Kidney (tissue), 14 donors: ENCODE results near the gene SYNPO2. TPM values are rescaled to one million over a fixed set of nuclear protein-coding genes. Genes with fewer than 3 reads are reported as not detected.

Experiments used
- DNase-seq, 5 donors: peaks; one replicate each; pipeline ENCODE4 v3.0.0-alpha.2; 2013 to 2020
- FAIRE-seq: peaks from 2 replicates; lab custom pipeline; 2012; peaks lifted over from hg19 to GRCh38; lab: Jason Lieb, UNC
- H3K27ac ChIP-seq, 2 donors: one replicate each; pipeline ENCODE4 v1.7.0; 2013; ENCODE audit warnings: low read depth in 2 of 2, low read length in 2 of 2, inconsistent platforms in 1 of 2
- H3K27me3 ChIP-seq: one replicate; pipeline ENCODE4 v1.7.1; 2013; ENCODE audit warnings: low read length, inconsistent platforms; ENCODE audit not compliant: control insufficient read depth, insufficient read depth
- H3K36me3 ChIP-seq, 3 donors: one replicate each; pipeline versions ENCODE4 v1.7.0 to v1.7.1; 2013; ENCODE audit warnings: low read length in 3 of 3, control low read depth in 1 of 3, inconsistent platforms in 1 of 3; ENCODE audit not compliant: insufficient read depth in 3 of 3, control insufficient read depth in 2 of 3
- H3K4me1 ChIP-seq, 3 donors: one replicate each; pipeline versions ENCODE4 v1.7.0 to v1.7.1; 2013; ENCODE audit warnings: low read length in 3 of 3, inconsistent platforms in 1 of 3, low read depth in 1 of 3; ENCODE audit not compliant: control insufficient read depth in 2 of 3, insufficient read depth in 2 of 3
- H3K4me3 ChIP-seq, 3 donors: one replicate each; pipeline versions ENCODE4 v1.7.0 to v1.8.1; 2013; ENCODE audit warnings: low read length in 3 of 3, control low read depth in 1 of 3, inconsistent platforms in 1 of 3
- H3K9ac ChIP-seq, 3 donors: one replicate each; pipeline versions ENCODE4 v1.7.0 to v1.7.1; 2013; ENCODE audit warnings: low read length in 3 of 3, control low read depth in 1 of 3, inconsistent platforms in 1 of 3
- H3K9me3 ChIP-seq, 3 donors: one replicate each; pipeline versions ENCODE4 v1.7.0 to v1.7.1; 2013; ENCODE audit warnings: low read length in 3 of 3, control low read depth in 1 of 3, inconsistent platforms in 1 of 3; ENCODE audit not compliant: control insufficient read depth in 2 of 3, insufficient read depth in 1 of 3
- intact Hi-C: fragments of 100-400 bp; cut with DNase I; formaldehyde crosslinking; loops from one replicate; pipeline ENCODE4 v1.11.1; 2022
- polyA plus RNA-seq: library from polyadenylated mRNA; stranded (reverse); fragments of 350-450 nt; fragmentation: Illumina TruSeq; extraction: RNeasy Lipid Tissue Mini Kit (QIAGEN cat#74804); gene quantifications from one replicate; pipeline ENCODE4 v1.2.3, GENCODE V29; 2014; ENCODE audit warnings: low read depth, low replicate concordance; ENCODE audit not compliant: insufficient read depth
- total RNA-seq: library from RNA; stranded (reverse); fragmentation: NEBNext Ultra II Directional; extraction: Animal tissue kit (Norgen Biotek cat#: 25700); gene quantifications from one replicate; pipeline ENCODE4 v1.2.1, GENCODE V29; 2021
- TF ChIP-seq, protein P1 (sequence below): IDR thresholded peaks from 3 replicates; pipeline ENCODE4 v1.5.1; 2012; ENCODE audit warnings: mild to moderate bottlenecking, moderate library complexity, borderline replicate concordance; ENCODE audit not compliant: insufficient read depth; ENCODE audit errors: extremely low read depth
- donor health status: control.
- donor health status: control.
- donor health status: control.
- donor health status: control.
- donor health status: control.
- donor health status: DM: yes; HTN: yes; CAD: no.
- donor health status: Normal renal cell carcinoma (clear cell type).

The SYNPO2 gene
- total and polyA plus RNA-seq, 2 donors from 2014 or later = 7.5 to 56.5 TPM

DNA sequence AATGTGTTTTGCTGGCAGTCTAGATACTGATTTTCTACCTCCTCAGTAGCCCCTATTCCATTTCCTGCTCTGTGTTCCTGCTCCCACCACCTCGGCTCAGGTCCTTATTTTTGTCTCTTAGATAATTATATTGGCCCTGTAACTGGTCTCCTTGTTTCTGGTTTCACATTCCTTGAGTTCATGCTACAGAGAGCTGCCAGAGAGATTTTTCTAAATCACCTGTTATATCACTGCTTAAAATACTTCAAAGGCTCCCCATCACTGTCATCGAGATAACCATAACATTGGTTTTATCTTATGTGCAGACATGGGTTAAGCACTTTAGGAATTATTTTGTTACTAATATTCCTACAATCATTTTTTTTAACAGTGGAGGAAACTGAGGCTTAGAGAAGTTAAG, 9.6 kb downstream of the SYNPO2 start:
- no peak for DNase-seq
- no peak overlapping the region for H3K27ac ChIP-seq
- no peak overlapping the region for H3K4me3 ChIP-seq
- no peaks in the 10 kb centered on the region for H3K4me1 ChIP-seq
- H3K9ac ChIP-seq = no peak overlapping the region
- intact Hi-C loops = no loop called here
- TF ChIP-seq, protein P1, sequence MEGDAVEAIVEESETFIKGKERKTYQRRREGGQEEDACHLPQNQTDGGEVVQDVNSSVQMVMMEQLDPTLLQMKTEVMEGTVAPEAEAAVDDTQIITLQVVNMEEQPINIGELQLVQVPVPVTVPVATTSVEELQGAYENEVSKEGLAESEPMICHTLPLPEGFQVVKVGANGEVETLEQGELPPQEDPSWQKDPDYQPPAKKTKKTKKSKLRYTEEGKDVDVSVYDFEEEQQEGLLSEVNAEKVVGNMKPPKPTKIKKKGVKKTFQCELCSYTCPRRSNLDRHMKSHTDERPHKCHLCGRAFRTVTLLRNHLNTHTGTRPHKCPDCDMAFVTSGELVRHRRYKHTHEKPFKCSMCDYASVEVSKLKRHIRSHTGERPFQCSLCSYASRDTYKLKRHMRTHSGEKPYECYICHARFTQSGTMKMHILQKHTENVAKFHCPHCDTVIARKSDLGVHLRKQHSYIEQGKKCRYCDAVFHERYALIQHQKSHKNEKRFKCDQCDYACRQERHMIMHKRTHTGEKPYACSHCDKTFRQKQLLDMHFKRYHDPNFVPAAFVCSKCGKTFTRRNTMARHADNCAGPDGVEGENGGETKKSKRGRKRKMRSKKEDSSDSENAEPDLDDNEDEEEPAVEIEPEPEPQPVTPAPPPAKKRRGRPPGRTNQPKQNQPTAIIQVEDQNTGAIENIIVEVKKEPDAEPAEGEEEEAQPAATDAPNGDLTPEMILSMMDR = no peak
- no peaks in the 10 kb centered on the region for H3K27me3 ChIP-seq
- no peak for FAIRE-seq
- no peaks in the 10 kb centered on the region for H3K9me3 ChIP-seq
- no peaks in the 10 kb centered on the region for H3K36me3 ChIP-seq

DNA sequence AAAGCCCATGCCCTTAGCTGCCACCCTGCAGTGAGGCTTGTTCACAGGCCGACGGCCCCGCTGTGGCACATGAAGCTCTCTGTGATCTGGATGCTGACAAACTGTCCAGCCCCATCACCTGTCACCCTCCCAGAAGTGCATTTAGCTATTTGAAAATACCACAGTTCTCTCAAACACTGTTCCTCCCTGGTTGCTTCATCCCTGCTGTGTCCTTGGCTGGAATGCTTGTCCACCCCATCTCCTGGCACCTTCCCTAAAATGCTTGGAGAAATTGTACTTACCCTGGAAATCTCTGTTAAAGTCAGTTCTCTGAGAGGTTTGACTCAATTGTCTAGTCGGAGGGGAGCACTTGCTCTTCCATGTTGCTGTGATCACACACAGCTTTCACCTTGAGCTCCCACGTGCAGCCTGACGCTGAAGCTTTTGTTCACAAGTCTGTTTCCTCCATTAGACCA, 10.1 kb downstream of the SYNPO2 start:
- H3K4me1 ChIP-seq = no peaks in the 10 kb centered on the region
- no peak for DNase-seq
- no peaks in the 10 kb centered on the region for H3K36me3 ChIP-seq
- no peak for FAIRE-seq
- intact Hi-C loops = no loop called here
- H3K27ac ChIP-seq = no peak overlapping the region
- H3K27me3 ChIP-seq = no peaks in the 10 kb centered on the region
- no peak overlapping the region for H3K4me3 ChIP-seq
- TF ChIP-seq, protein P1 = no peak
- H3K9ac ChIP-seq = no peak overlapping the region
- no peaks in the 10 kb centered on the region for H3K9me3 ChIP-seq

DNA sequence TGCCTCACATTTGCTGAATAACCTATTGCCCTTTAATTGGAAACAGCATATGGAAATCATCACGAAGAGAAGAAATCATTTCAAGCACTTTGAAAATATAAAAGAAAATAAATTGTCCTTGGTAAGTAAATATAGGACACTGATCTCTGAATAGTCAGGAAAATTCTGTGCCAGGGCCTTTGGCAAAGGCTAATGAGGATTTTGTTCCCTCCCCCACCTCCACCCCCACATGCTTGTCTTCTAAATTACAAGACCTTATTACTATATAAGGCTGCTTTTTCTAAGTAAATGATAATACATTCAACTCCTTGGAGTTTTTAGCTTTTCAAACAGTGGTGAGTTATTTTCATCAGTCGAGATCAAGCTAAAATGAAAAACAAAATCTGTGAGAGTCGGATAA, 15.8 kb downstream of the SYNPO2 start:
- no peaks in the 10 kb centered on the region for H3K36me3 ChIP-seq
- intact Hi-C loops = no loop called here

More for the DNA sequence above, 15.8 kb downstream of the SYNPO2 start:
- peaks cover 0 to 5% (median 5%) of the 10 kb centered on the region in 3 donors for H3K4me1 ChIP-seq
- H3K4me3 ChIP-seq = no peak overlapping the region
- DNase-seq (peak in 4 of 5 donors; percentile 19 to 54 (median 42)), FAIRE-seq (no peak)
- H3K27me3 ChIP-seq = no peaks in the 10 kb centered on the region
- no peaks in the 10 kb centered on the region for H3K9me3 ChIP-seq
- H3K9ac ChIP-seq = no peak overlapping the region
- TF ChIP-seq, protein P1 = no peak
- H3K27ac ChIP-seq = no peak overlapping the region
